ENCODE measurements around the gene FARSB.

The FARSB gene

DNA sequence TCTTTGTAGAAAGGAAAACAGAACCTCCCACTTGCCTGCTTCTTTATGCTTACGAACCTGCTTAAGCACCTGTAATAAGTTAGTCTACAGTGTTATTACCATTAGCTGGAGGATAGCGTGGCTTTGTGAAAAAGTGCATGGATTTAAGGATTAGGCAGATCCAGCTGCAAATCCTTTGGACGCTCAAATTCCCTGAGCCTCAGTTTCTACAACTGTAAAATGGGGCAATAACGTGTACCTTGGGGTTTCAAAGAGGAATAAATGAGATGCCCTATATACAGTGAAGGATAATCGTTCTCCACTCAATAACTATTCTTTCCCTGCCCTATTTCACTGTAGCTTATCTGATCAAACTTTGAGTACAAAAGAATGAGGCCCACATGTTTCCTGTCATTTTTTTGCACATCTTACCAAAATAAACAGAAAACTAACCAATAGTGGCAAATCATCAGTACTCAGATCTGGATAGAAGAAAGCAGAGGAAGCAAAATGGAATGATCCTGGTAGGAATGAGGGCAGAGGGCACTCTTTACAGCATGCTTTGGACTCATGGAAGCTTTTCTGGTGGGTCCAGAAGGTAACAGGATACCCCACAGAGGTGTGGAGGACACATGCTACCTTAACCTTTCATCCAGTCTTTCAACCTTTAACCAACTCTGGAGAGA lies 30.3 kb upstream of the FARSB start:
- Histone ChIP-seq H3K36me3 (ENCODE audit: control insufficient read depth, insufficient read depth, low read length) (no peaks in the 10 kb centered on the region), H3K4me3 (ENCODE audit: low read depth, low read length) (no peak overlapping the region), H3K4me1 (ENCODE audit: control insufficient read depth, insufficient read depth, low read length) (no peaks in the 10 kb centered on the region), H3K9me3 (ENCODE audit: control insufficient read depth, insufficient read depth, low read length) (no peaks in the 10 kb centered on the region), H3K27me3 (ENCODE audit: control insufficient read depth, insufficient read depth, low read length) (no peaks in the 10 kb centered on the region), H3K27ac (ENCODE audit: low read depth, low read length) (no peak overlapping the region), H3K9ac (ENCODE audit: low read depth, low read length) (no peak overlapping the region)

DNA sequence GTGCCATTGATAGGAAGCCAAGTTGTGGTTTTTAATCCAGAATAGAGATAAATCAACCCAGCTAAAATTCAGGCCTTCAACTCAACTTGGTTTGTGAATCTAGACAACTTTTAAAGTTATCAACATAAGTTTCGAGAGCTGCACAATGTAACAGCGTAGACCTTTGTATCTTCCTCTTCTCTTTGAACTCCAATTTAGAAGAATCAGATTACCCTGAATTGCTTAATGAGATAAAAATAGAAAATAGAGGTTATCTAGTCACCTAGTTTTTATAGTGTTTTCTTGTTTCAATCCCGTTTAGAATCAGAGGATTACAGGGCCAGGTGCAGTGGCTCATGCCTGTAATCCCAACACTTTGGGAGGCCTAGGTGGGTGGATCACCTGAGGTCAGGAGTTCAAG lies 27.9 kb upstream of the FARSB start:
- H3K27ac ChIP-seq (ENCODE audit: low read depth, low read length): no peak overlapping the region
- no peaks in the 10 kb centered on the region for H3K36me3 ChIP-seq (ENCODE audit: control insufficient read depth, insufficient read depth, low read length)
- no peak overlapping the region for H3K4me3 ChIP-seq (ENCODE audit: low read depth, low read length)
- no peak overlapping the region for H3K9ac ChIP-seq (ENCODE audit: low read depth, low read length)
- H3K9me3 ChIP-seq (ENCODE audit: control insufficient read depth, insufficient read depth, low read length): no peaks in the 10 kb centered on the region
- no peaks in the 10 kb centered on the region for H3K27me3 ChIP-seq (ENCODE audit: control insufficient read depth, insufficient read depth, low read length)
- no peaks in the 10 kb centered on the region for H3K4me1 ChIP-seq (ENCODE audit: control insufficient read depth, insufficient read depth, low read length)

DNA sequence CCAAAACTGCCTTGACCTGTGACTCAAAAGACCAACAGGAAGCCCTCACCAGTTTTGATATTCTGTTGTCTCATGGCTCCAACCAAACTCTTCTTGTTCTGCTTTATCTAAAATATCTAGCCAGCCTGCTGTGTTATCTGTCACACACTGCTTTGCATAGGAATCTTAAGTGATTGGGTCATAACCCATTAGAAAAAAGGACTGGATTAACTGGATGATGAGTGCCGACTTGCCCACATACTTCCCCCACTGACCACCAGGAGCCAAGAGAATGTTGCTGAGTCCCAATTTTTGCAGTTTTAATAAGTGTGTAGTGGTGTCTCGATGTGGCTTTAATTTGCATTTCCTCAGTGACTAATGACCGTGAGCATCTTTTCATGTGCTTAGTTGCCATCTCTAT lies 22.1 kb upstream of the FARSB start:
- Histone ChIP-seq H3K27ac (ENCODE audit: low read depth, low read length) (no peak overlapping the region), H3K9ac (ENCODE audit: low read depth, low read length) (no peak overlapping the region), H3K4me1 (ENCODE audit: control insufficient read depth, insufficient read depth, low read length) (no peaks in the 10 kb centered on the region), H3K9me3 (ENCODE audit: control insufficient read depth, insufficient read depth, low read length) (no peaks in the 10 kb centered on the region), H3K27me3 (ENCODE audit: control insufficient read depth, insufficient read depth, low read length) (peaks cover 5% of the 10 kb centered on the region), H3K36me3 (ENCODE audit: control insufficient read depth, insufficient read depth, low read length) (no peaks in the 10 kb centered on the region), H3K4me3 (ENCODE audit: low read depth, low read length) (no peak overlapping the region)

DNA sequence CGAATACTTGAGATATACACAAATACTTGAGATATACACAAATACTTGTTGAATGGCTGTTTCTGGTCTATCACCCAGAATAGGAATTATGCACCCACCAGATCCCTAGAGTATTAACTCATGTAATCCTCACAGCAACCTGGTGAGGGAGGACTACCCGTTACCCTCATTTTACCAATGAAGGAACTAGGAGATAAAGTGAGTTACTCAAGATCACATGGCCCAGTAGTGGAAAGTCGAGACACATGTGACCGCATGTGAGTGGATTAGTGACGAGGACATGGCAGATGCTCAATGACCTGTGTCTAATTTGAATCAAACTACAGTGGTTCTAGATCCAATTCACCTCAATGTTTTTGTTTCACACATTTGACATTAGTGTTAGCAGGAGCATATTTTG lies 18.0 kb upstream of the FARSB start:
- Histone ChIP-seq H3K36me3 (ENCODE audit: control insufficient read depth, insufficient read depth, low read length) (no peaks in the 10 kb centered on the region), H3K27me3 (ENCODE audit: control insufficient read depth, insufficient read depth, low read length) (peaks cover 31% of the 10 kb centered on the region), H3K4me3 (ENCODE audit: low read depth, low read length) (no peak overlapping the region), H3K27ac (ENCODE audit: low read depth, low read length) (no peak overlapping the region), H3K9me3 (ENCODE audit: control insufficient read depth, insufficient read depth, low read length) (no peaks in the 10 kb centered on the region), H3K9ac (ENCODE audit: low read depth, low read length) (no peak overlapping the region), H3K4me1 (ENCODE audit: control insufficient read depth, insufficient read depth, low read length) (peaks cover 5% of the 10 kb centered on the region; the same call in 1 of the 2 replicates)

DNA sequence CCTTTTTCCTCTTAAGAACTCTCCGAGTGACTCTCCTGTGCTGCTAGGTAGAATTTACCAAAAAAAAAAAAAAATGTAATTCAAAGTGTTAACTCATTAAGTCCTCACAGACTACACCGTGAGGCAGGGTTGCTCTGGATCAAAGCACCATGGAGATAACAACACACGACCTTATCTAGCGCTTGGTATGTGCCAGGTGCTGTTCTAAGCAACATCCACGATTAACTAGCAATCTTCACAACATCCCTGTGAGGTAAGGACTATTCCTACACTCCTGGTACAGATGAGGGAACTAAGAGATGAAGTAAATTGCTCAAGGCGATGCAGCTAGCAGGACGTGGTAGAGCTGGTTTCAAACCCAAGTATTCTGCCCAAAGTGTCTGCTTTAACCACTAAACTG lies 17.4 kb upstream of the FARSB start:
- H3K27me3 ChIP-seq (ENCODE audit: control insufficient read depth, insufficient read depth, low read length): peaks cover 31% of the 10 kb centered on the region
- no peak overlapping the region for H3K4me3 ChIP-seq (ENCODE audit: low read depth, low read length)
- no peak overlapping the region for H3K9ac ChIP-seq (ENCODE audit: low read depth, low read length)
- peaks cover 5% of the 10 kb centered on the region; the same call in 1 of the 2 replicates for H3K4me1 ChIP-seq (ENCODE audit: control insufficient read depth, insufficient read depth, low read length)
- no peaks in the 10 kb centered on the region for H3K9me3 ChIP-seq (ENCODE audit: control insufficient read depth, insufficient read depth, low read length)
- H3K27ac ChIP-seq (ENCODE audit: low read depth, low read length): no peak overlapping the region
- no peaks in the 10 kb centered on the region for H3K36me3 ChIP-seq (ENCODE audit: control insufficient read depth, insufficient read depth, low read length)

DNA sequence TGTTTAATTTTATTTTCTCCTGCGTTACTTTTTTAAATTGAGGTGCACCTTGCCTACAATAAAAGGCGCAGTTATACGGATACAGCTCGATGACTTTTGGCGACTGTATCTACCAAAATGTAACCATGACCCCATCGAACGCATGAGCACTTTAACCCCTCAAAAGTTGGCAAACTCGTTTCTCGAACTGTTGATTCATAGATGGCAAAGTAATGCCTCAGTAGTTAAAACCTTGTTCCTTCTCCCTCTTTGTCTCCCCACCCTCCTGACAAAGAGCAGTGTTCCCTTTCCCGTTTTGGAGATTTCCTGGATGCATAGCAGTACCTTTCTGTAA lies 16.1 kb upstream of the FARSB start:
- Histone ChIP-seq H3K4me3 (ENCODE audit: low read depth, low read length) (peak overlapping the region; percentile 67), H3K27ac (ENCODE audit: low read depth, low read length) (no peak overlapping the region)

DNA sequence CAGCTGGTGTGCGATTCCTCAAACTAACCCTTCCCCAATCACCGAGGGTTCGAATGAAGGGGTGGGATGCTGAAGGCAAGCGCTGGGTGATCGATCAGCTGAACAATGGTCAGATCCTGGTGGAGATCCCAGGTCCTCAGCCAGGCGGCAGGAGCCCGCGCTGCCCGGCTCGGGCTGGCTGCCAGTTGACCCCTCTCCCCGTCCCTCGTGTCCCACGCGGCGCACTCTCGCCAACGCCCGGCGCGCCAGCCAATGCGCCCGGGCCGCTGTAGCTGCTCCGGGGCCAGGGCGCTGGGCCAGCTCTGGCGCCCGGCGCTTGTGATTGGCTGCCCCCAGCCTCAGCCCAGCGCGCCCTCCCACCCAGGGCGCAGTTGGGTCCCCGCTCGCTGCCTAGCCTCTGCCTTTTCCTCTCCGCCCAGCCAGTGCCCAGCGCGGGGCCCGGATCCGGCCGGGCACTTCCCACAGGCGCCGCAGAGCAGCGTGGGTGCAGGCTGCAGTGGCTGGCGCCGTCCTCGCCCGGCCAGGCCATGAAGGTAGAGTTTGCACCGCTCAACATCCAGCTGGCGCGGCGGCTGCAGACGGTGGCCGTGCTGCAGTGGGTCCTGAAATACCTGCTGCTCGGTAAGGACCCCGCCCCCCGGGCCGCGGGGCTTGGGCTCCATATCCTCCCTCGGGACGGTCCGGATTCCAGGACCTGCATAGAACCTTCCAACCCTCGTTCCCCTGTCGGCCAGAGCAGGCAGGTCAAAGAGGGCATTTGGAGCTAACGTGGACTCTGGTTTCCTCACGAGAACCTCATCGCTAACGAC lies 15.6 kb upstream of the FARSB start, which contains the start of gene MOGAT1:
MOGAT1 (plus strand) TSS at position 400 of the 809 bp plus-strand sequence; CDS start at position 528, 128 bp downstream.
- Histone ChIP-seq H3K9me3 (ENCODE audit: control insufficient read depth, insufficient read depth, low read length) (no peaks in the 10 kb centered on the region), H3K36me3 (ENCODE audit: control insufficient read depth, insufficient read depth, low read length) (no peaks in the 10 kb centered on the region), H3K27me3 (ENCODE audit: control insufficient read depth, insufficient read depth, low read length) (peaks cover 31% of the 10 kb centered on the region), H3K9ac (ENCODE audit: low read depth, low read length) (no peak within 1 kb of the TSS), H3K4me3 (ENCODE audit: low read depth, low read length) (peak within 1 kb of the TSS; percentile 67), H3K27ac (ENCODE audit: low read depth, low read length) (no peak within 1 kb of the TSS), H3K4me1 (ENCODE audit: control insufficient read depth, insufficient read depth, low read length) (peaks cover 5% of the 10 kb centered on the region; the same call in 1 of the 2 replicates)

More for the DNA sequence above, 16.1 kb upstream of the FARSB start:
- Histone ChIP-seq H3K36me3 (ENCODE audit: control insufficient read depth, insufficient read depth, low read length) (no peaks in the 10 kb centered on the region), H3K4me1 (ENCODE audit: control insufficient read depth, insufficient read depth, low read length) (peaks cover 5% of the 10 kb centered on the region; the same call in 1 of the 2 replicates), H3K9ac (ENCODE audit: low read depth, low read length) (no peak overlapping the region), H3K9me3 (ENCODE audit: control insufficient read depth, insufficient read depth, low read length) (no peaks in the 10 kb centered on the region), H3K27me3 (ENCODE audit: control insufficient read depth, insufficient read depth, low read length) (peaks cover 31% of the 10 kb centered on the region)

DNA sequence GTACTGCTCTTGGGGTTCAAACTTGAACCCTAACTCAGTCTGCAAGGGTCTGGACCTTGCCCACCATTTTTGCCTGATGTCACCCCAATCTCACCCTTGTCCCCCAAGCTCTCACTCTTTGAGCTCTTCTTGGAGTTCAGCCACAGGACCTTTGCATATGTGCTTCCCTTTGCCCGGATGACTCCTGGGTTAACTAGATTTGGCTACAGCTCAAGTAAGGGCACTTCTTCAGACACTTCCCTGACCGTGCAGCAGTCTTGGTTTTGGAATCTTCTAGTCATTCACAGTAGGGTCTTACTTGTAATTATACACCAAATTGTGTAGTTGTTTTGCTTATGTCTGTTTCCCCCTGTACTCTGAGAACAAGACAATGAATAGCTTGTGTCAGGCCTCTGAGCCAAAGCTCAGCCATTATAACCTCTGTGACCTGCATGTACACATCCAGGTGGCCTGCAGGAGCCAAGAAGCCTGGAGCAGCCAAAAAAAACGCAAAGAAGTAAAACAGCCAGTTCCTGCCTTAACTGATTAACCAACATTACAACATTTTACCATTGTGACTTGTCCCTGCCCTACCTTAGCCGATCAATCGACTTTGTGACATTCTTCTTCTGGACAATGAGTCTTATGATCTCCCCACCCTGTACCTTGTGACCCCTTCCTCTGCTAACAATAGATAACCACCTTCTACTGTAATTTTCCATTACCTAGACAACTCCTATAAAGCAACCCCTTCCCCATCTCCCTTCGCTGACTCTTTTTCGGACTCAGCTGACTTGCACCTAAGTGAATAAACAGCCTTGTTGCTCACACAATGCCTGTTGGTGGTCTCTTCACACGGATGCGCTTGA lies 14.5 kb upstream of the FARSB start:
- peaks cover 5% of the 10 kb centered on the region; the same call in 1 of the 2 replicates for H3K4me1 ChIP-seq (ENCODE audit: control insufficient read depth, insufficient read depth, low read length)
- H3K9ac ChIP-seq (ENCODE audit: low read depth, low read length): no peak overlapping the region
- no peaks in the 10 kb centered on the region for H3K9me3 ChIP-seq (ENCODE audit: control insufficient read depth, insufficient read depth, low read length)
- H3K27me3 ChIP-seq (ENCODE audit: control insufficient read depth, insufficient read depth, low read length): peaks cover 31% of the 10 kb centered on the region
- H3K36me3 ChIP-seq (ENCODE audit: control insufficient read depth, insufficient read depth, low read length): no peaks in the 10 kb centered on the region
- H3K4me3 ChIP-seq (ENCODE audit: low read depth, low read length): peak overlapping the region; percentile 67
- H3K27ac ChIP-seq (ENCODE audit: low read depth, low read length): no peak overlapping the region

DNA sequence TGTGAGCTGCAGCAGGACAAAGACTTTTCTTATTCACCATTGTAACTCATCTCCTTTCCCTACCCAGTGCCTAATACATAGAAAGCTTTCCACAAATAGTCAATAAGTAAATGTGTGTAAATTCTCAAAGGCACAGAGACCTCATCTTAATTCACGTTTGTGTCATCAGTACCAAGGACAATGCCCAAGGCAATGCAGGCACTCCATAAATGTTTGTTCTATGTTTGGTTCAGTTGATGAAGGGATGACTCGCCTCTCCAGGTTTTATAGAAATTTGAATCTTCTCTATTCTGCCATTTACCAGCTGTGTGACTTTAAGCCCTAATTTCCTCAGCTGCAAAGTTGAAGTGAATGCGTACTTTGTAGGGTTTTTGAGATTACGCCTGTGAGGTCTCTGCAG lies 13.5 kb upstream of the FARSB start:
- no peak overlapping the region for H3K4me3 ChIP-seq (ENCODE audit: low read depth, low read length)

DNA sequence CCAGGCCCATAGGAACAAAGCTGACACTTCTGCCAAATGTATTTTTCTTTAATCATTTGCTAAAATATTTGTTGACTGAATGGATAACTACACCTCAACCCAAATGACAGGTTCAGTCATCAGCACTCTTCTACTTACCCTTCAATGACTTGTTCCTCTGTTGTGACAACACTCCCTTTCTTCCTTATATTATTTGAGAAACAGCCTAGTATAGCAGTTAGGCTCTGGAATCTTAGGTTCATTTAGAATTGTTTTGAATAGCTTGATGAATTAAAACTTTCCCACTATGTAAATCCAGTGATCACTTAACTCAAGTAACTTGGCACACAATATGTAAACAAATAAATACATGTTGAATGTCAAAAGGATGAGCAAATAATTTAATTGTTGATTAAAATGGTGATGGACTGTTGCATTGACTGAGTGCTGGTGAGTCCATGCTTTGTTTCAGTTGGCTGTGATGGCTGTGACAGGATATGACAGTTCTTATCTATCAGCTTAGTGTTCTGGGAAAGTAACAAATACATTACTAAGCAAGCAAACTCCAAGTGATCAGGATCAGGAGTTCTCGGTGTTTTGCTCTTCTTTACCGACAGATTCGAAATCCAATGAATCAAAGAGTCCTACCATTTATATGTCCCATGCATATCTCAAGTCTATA lies 12.7 kb upstream of the FARSB start:
- no peak overlapping the region for H3K9ac ChIP-seq (ENCODE audit: low read depth, low read length)

More for the DNA sequence above, 13.5 kb upstream of the FARSB start:
- Histone ChIP-seq H3K27ac (ENCODE audit: low read depth, low read length) (no peak overlapping the region), H3K9ac (ENCODE audit: low read depth, low read length) (no peak overlapping the region), H3K36me3 (ENCODE audit: control insufficient read depth, insufficient read depth, low read length) (no peaks in the 10 kb centered on the region), H3K27me3 (ENCODE audit: control insufficient read depth, insufficient read depth, low read length) (peaks cover 31% of the 10 kb centered on the region), H3K4me1 (ENCODE audit: control insufficient read depth, insufficient read depth, low read length) (peaks cover 5% of the 10 kb centered on the region; the same call in 1 of the 2 replicates), H3K9me3 (ENCODE audit: control insufficient read depth, insufficient read depth, low read length) (no peaks in the 10 kb centered on the region)

More for the DNA sequence above, 12.7 kb upstream of the FARSB start:
- Histone ChIP-seq H3K9me3 (ENCODE audit: control insufficient read depth, insufficient read depth, low read length) (no peaks in the 10 kb centered on the region), H3K36me3 (ENCODE audit: control insufficient read depth, insufficient read depth, low read length) (no peaks in the 10 kb centered on the region), H3K27me3 (ENCODE audit: control insufficient read depth, insufficient read depth, low read length) (peaks cover 31% of the 10 kb centered on the region), H3K27ac (ENCODE audit: low read depth, low read length) (no peak overlapping the region), H3K4me3 (ENCODE audit: low read depth, low read length) (no peak overlapping the region), H3K4me1 (ENCODE audit: control insufficient read depth, insufficient read depth, low read length) (peaks cover 5% of the 10 kb centered on the region; the same call in 1 of the 2 replicates)
